GM12892 (cell line): ENCODE data around the gene CSPG4.
"Not testable (repeated sequence)": the region's sequence is repeated elsewhere in the genome, so short reads cannot be mapped to it uniquely, and the experiment has no call there.

ENCODE experiments used
- POLR2A ChIP-seq: IDR thresholded peaks from 2 replicates; pipeline ENCODE4 v1.6.1; 2011; ENCODE audit warnings: low read depth, low read length, control low read depth
- POLR2AphosphoS5 ChIP-seq: IDR thresholded peaks from 2 replicates; pipeline ENCODE4 v1.6.1; 2011; ENCODE audit warnings: low read depth, low read length, control low read depth
- TAF1 ChIP-seq: IDR thresholded peaks from 2 replicates; pipeline ENCODE4 v1.6.1; 2011; ENCODE audit warnings: low read depth, mild to moderate bottlenecking, control low read depth, low read length, borderline replicate concordance

GRCh38 chr15:75716249-75716950, 3.8 kb upstream of the CSPG4 start:
- not testable (repeated sequence) for TF ChIP-seq POLR2A, TAF1, POLR2AphosphoS5
